Esophagus squamous epithelium (tissue), 4 donors: ENCODE results near the gene ALG2.

Experiments used
- CTCF ChIP-seq, 6 experiments: fragments of 450-650 bp in 4 of 6; fragments of 200-600 bp in 2 of 6; sonication (generic) in 2 of 6; IDR thresholded peaks; one replicate each; pipeline ENCODE4 v1.5.1; 2016 to 2019; ENCODE audit warnings: antibody characterized with exemption in 6 of 6, mild to moderate bottlenecking in 4 of 6, moderate library complexity in 4 of 6
- POLR2A ChIP-seq, 4 donors: fragments of 450-650 bp; IDR thresholded peaks; one replicate each; pipeline ENCODE4 v1.6.1; 2017; ENCODE audit warnings: antibody characterized with exemption in 4 of 4, mild to moderate bottlenecking in 4 of 4, moderate library complexity in 3 of 4

- TF ChIP-seq CTCF (IDR thresholded peaks at IDR 0.05), result no peak
- TF ChIP-seq POLR2A (IDR thresholded peaks at IDR 0.05), result no peak
These were observed 24.6 kb downstream of the ALG2 start for GRCh38 chr9:99197124-99197630.
